Thymus (tissue), 11 donors: ENCODE results near the gene PRDM16. TPM values are rescaled to one million over a fixed set of nuclear protein-coding genes. Genes with fewer than 3 reads are reported as not detected.

Experiments used
- DNase-seq, 9 donors: peaks; one replicate each; pipeline ENCODE4 v3.0.0-alpha.2; 2013; ENCODE audit warnings: low spot score in 9 of 9, low read depth in 6 of 9, missing footprints in 1 of 9
- H3K27ac ChIP-seq, 2 donors: one replicate each; pipeline ENCODE4 v1.5.1; 2013; ENCODE audit warnings: control low read depth in 1 of 2, low read depth in 1 of 2, low read length in 1 of 2, mild to moderate bottlenecking in 1 of 2, moderate library complexity in 1 of 2
- H3K27me3 ChIP-seq, 2 donors: one replicate each; pipeline ENCODE4 v1.5.1; 2013; ENCODE audit warnings: low read length in 1 of 2; ENCODE audit not compliant: control insufficient read depth in 2 of 2, insufficient read depth in 1 of 2
- H3K36me3 ChIP-seq, 2 donors: one replicate each; pipeline ENCODE4 v1.5.1; 2013; ENCODE audit warnings: low read length in 1 of 2, mild to moderate bottlenecking in 1 of 2, moderate library complexity in 1 of 2; ENCODE audit not compliant: control insufficient read depth in 2 of 2, insufficient read depth in 2 of 2
- H3K4me1 ChIP-seq, 2 donors: one replicate each; pipeline ENCODE4 v1.5.1; 2013; ENCODE audit warnings: low read length in 2 of 2; ENCODE audit not compliant: control insufficient read depth in 2 of 2, insufficient read depth in 2 of 2
- H3K4me3 ChIP-seq, 2 donors: one replicate each; pipeline ENCODE4 v1.5.1; 2013; ENCODE audit warnings: low read length in 2 of 2, control low read depth in 1 of 2, mild to moderate bottlenecking in 1 of 2
- H3K9me3 ChIP-seq, 2 donors: one replicate each; pipeline ENCODE4 v1.5.1; 2013; ENCODE audit warnings: low read length in 1 of 2, mild to moderate bottlenecking in 1 of 2; ENCODE audit not compliant: control insufficient read depth in 2 of 2, insufficient read depth in 1 of 2
- WGBS: extraction: QIAGEN DNeasy Blood & Tissue Kit; methylation state at CpG from one replicate; pipeline ENCODE4 v1.1.7; 2013; 5-methylcytosine and 5-hydroxymethylcytosine counted together
- polyA plus RNA-seq: library from polyadenylated mRNA; stranded (reverse); fragments of 200-250 nt; gene quantifications from one replicate; pipeline ENCODE4 v1.2.3, GENCODE V29; 2013
- total RNA-seq: library from RNA; stranded (reverse); fragments of 120-200 nt; gene quantifications from one replicate; pipeline ENCODE4 v1.2.4, GENCODE V29; 2013
- donor health status: healthy.

Gene PRDM16
- total and polyA plus RNA-seq, 2 donors: 0.09 to 0.55 TPM

GRCh38 chr1:3185896-3186525, 117.0 kb downstream of the PRDM16 start:
- H3K27ac ChIP-seq: no peak overlapping the region
- no peak overlapping the region for H3K4me3 ChIP-seq
- WGBS: 95% methylated on average over 38 of the region's 38 CpGs
- peaks cover 0 to 2% of the 10 kb centered on the region in 2 donors for H3K9me3 ChIP-seq
- DNase-seq: no peak
- no peaks in the 10 kb centered on the region for H3K36me3 ChIP-seq
- peaks cover 4 to 35% of the 10 kb centered on the region in 2 donors for H3K27me3 ChIP-seq
- H3K4me1 ChIP-seq: no peaks in the 10 kb centered on the region

DNA sequence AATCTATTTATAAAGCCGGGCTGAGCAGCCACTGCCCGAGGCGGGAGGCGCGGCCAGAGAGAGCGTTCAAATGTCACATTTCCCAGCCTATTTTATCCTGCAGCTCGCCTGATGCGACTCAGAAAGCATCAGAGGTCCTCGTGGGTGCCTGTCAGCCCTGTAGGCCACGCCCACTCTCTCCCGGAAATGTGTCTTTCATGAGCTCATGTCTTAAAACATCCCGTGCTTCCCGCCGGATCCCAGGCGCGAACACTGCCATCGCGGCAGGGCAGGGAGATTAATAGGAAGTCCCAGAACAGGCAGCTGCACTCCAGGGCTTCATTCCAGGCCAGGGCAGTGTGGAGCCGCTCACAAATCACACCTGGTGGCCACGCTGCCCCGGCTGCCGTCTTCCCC, 117.5 kb downstream of the PRDM16 start:
- Histone ChIP-seq H3K27ac (no peak overlapping the region), H3K4me3 (no peak overlapping the region), H3K4me1 (no peaks in the 10 kb centered on the region), H3K36me3 (no peaks in the 10 kb centered on the region), H3K9me3 (peaks cover 0 to 3% of the 10 kb centered on the region in 2 donors), H3K27me3 (peaks cover 4 to 35% of the 10 kb centered on the region in 2 donors)
- no peak for DNase-seq
- WGBS: 94% methylated on average over 22 of the region's 22 CpGs

- Histone ChIP-seq H3K27me3 (peaks cover 4 to 28% of the 10 kb centered on the region in 2 donors), H3K4me1 (no peaks in the 10 kb centered on the region), H3K9me3 (peaks cover 0 to 7% of the 10 kb centered on the region in 2 donors), H3K4me3 (no peak overlapping the region), H3K36me3 (no peaks in the 10 kb centered on the region), H3K27ac (no peak overlapping the region)
- 94% methylated on average over 21 of the region's 21 CpGs for WGBS
- no peak for DNase-seq
These were observed 118.6 kb downstream of the PRDM16 start for GRCh38 chr1:3187415-3188149.

GRCh38 chr1:3188150-3188971, 119.4 kb downstream of the PRDM16 start:
- no peak for DNase-seq
- H3K9me3 ChIP-seq: peaks cover 0 to 7% of the 10 kb centered on the region in 2 donors
- no peak overlapping the region for H3K4me3 ChIP-seq
- WGBS: 75% methylated on average over 34 of the region's 34 CpGs
- H3K36me3 ChIP-seq: no peaks in the 10 kb centered on the region
- peaks cover 2 to 20% of the 10 kb centered on the region in 2 donors for H3K27me3 ChIP-seq
- no peak overlapping the region for H3K27ac ChIP-seq
- H3K4me1 ChIP-seq: no peaks in the 10 kb centered on the region

DNA sequence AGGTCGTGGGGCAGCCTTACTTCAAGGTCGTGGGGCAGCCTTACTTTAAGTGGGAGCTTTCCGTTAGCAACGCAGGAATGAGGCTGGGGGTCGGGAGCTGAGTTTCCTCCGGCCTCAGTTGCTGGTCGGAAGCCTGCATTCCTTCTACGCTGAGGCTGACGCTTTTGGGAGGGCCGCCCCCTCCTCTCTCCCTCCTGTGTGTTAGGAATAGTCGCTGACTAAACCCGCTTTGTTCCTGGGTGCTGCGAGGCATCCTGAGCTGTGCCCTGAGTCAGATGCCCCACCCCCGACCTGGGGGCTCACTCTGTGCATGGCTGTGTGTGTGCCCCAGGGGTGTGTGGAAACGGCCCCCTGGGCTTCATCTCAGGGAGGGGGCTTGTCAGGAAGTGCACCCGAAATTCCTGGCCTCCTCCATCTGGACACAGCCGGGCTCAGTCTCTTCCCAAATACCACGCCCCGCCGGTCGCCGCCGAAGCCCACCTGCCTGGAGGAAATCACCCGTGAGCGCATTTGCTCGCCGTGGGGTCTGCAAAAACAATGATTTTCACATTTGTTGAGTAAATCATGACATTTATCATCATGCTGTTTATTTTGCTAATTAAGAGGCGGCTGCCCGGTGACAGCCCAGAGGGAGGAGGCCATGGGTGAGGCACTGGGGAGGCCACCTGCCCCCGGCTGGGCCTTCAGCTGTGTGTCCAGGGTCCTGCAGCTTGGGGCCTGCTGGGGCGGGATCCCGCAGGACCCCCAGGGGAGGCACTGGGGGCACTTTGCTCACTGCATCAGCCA, 121.4 kb downstream of the PRDM16 start:
- no peak for DNase-seq
- H3K4me3 ChIP-seq: no peak overlapping the region
- H3K27ac ChIP-seq: no peak overlapping the region
- H3K36me3 ChIP-seq: no peaks in the 10 kb centered on the region
- H3K4me1 ChIP-seq: no peaks in the 10 kb centered on the region
- peaks cover 0 to 5% of the 10 kb centered on the region in 2 donors for H3K27me3 ChIP-seq
- WGBS: 88% methylated on average over 32 of the region's 32 CpGs
- peaks cover 0 to 7% of the 10 kb centered on the region in 2 donors for H3K9me3 ChIP-seq

DNA sequence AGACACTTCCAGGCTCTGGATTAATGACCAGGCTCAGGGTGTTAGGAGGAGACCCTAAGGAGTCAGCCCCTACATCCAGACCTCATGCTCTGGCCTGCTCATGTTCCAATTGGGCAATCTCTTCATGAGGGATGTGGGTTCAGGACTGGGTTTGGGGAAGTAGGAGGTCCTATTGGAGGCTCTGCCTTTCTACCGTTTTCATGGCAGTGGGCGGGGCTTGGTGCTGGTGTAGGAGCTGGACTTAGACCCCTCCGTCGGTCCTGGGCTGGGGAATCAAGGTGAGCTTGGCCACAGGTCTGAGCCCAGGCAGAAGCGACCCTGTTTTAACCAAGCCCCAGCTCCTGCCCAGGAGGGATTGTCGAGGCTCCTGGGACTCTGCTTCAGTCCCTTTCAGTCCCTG, 123.4 kb downstream of the PRDM16 start:
- Histone ChIP-seq H3K27me3 (no peaks in the 10 kb centered on the region), H3K9me3 (peaks cover 0 to 7% of the 10 kb centered on the region in 2 donors), H3K36me3 (no peaks in the 10 kb centered on the region), H3K4me1 (no peaks in the 10 kb centered on the region), H3K4me3 (no peak overlapping the region), H3K27ac (no peak overlapping the region)
- 90% methylated on average over 6 of the region's 6 CpGs for WGBS
- DNase-seq: no peak

DNA sequence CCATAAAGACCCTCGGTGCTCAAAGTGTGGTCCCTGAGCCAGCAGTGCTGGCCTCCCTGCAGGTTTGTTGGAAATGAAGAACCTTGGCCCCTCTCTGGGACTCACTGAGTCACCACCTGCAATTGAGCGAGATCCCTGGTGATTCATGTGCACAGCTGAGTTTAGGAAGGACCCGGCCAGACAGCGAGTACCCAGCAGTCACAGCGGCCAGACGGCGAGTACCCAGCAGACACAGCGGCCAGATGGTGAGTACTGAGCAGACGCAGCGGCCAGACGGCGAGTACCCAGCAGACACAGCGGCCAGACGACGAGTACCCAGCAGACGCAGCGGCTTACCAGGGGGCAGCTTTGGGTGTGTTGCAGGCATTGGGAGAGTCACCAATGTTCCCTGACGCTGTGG, 123.8 kb downstream of the PRDM16 start:
- Histone ChIP-seq H3K36me3 (no peaks in the 10 kb centered on the region), H3K9me3 (peaks cover 0 to 7% of the 10 kb centered on the region in 2 donors), H3K4me3 (no peak overlapping the region), H3K4me1 (no peaks in the 10 kb centered on the region), H3K27me3 (no peaks in the 10 kb centered on the region), H3K27ac (no peak overlapping the region)
- WGBS: 96% methylated on average over 18 of the region's 18 CpGs
- no peak for DNase-seq

DNA sequence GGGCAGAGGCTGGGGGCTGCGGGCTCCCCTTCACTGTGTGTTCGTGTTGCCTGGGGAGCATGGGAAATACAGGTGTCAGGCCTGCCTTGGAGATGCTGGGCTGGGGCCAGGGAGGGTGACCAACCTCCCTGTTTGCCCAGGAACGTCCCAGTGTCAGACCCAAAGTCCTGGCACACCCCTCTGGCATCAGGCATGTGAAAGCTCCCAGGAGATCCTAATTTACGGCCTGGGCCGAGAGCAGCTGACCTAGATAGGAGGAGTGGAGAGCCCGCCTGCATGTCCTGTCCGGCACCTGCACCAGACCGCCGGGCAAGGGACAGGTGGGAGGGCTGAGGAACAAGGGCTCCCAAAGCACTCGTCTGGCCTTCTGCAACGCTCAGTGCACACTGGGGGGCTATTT, 124.8 kb downstream of the PRDM16 start:
- no peaks in the 10 kb centered on the region for H3K36me3 ChIP-seq
- WGBS: 81% methylated on average over 11 of the region's 11 CpGs
- H3K27ac ChIP-seq: no peak overlapping the region
- H3K27me3 ChIP-seq: no peaks in the 10 kb centered on the region
- H3K4me1 ChIP-seq: no peaks in the 10 kb centered on the region
- H3K9me3 ChIP-seq: peaks cover 0 to 7% of the 10 kb centered on the region in 2 donors
- no peak for DNase-seq
- no peak overlapping the region for H3K4me3 ChIP-seq
